Measurements from ENCODE around the gene CD52.
"Not testable (repeated sequence)": the region's sequence is repeated elsewhere in the genome, so short reads cannot be mapped to it uniquely, and the experiment has no call there.

CD52 gene

GRCh38 chr1:26283871-26284596, 33.7 kb upstream of the CD52 start:
- DNase-seq, result no peak

- DNase-seq, result peak in 19 of 51 donors; percentile 10 to 80 (median 27)
Measured at GRCh38 chr1:26284597-26285347, 33.0 kb upstream of the CD52 start.

GRCh38 chr1:26285366-26286063, 32.2 kb upstream of the CD52 start:
- no peak for DNase-seq

GRCh38 chr1:26286064-26286416, 31.7 kb upstream of the CD52 start:
- no peak for DNase-seq

- DNase-seq, result no peak
Measured at GRCh38 chr1:26287033-26287711, 30.6 kb upstream of the CD52 start.

- no peak for DNase-seq
Measured at GRCh38 chr1:26287811-26288210, 29.9 kb upstream of the CD52 start.

GRCh38 chr1:26288311-26288941, 29.3 kb upstream of the CD52 start:
- peak in 1 of 51 donors; percentile 41 for DNase-seq

GRCh38 chr1:26289158-26290059, 28.3 kb upstream of the CD52 start:
- DNase-seq, result peak in 3 of 51 donors; percentile 20 to 55 (median 26)

GRCh38 chr1:26290122-26290881, 27.5 kb upstream of the CD52 start:
- no peak for DNase-seq

GRCh38 chr1:26290882-26291261, 26.9 kb upstream of the CD52 start:
- DNase-seq, result no peak

- DNase-seq, result no peak
Measured at GRCh38 chr1:26291433-26291832, 26.3 kb upstream of the CD52 start.

- DNase-seq, result no peak
Measured at GRCh38 chr1:26291939-26292338, 25.8 kb upstream of the CD52 start.

GRCh38 chr1:26292735-26293134, 25.0 kb upstream of the CD52 start:
- not testable (repeated sequence) for DNase-seq

- no peak for DNase-seq
Measured at GRCh38 chr1:26293911-26294463, 23.8 kb upstream of the CD52 start.

- DNase-seq, result no peak
Measured at GRCh38 chr1:26295194-26296138, 22.3 kb upstream of the CD52 start.

GRCh38 chr1:26296340-26297056, 21.3 kb upstream of the CD52 start:
- DNase-seq, result no peak

- DNase-seq, result no peak
Measured at GRCh38 chr1:26297057-26297790, 20.5 kb upstream of the CD52 start.
